ENCODE results near the gene MYO18B.

The MYO18B gene

GRCh38 chr22:25749420-25750169 is 7.6 kb downstream of the MYO18B start:
- DNase-seq (ENCODE audit: low read depth in 2 of 2), result peak in 1 of 2 experiments; percentile 20

GRCh38 chr22:25750569-25751173 is 8.7 kb downstream of the MYO18B start:
- DNase-seq (ENCODE audit: low read depth in 2 of 2), result no peak

- DNase-seq (ENCODE audit: low read depth in 2 of 2), result no peak
Measured at GRCh38 chr22:25751174-25751581, 9.2 kb downstream of the MYO18B start.

GRCh38 chr22:25752615-25753214 is 10.7 kb downstream of the MYO18B start:
- DNase-seq (ENCODE audit: low read depth in 2 of 2), result no peak

- no peak for DNase-seq (ENCODE audit: low read depth in 2 of 2)
Measured at GRCh38 chr22:25753252-25753651, 11.3 kb downstream of the MYO18B start.

- DNase-seq (ENCODE audit: low read depth in 2 of 2), result no peak
Measured at GRCh38 chr22:25754527-25755202, 12.7 kb downstream of the MYO18B start.

GRCh38 chr22:25757686-25758085 is 15.7 kb downstream of the MYO18B start:
- DNase-seq (ENCODE audit: low read depth in 2 of 2), result no peak

- DNase-seq (ENCODE audit: low read depth in 2 of 2), result no peak
Measured at GRCh38 chr22:25758316-25758715, 16.3 kb downstream of the MYO18B start.

GRCh38 chr22:25759825-25760231 is 17.8 kb downstream of the MYO18B start:
- DNase-seq (ENCODE audit: low read depth in 2 of 2), result no peak

GRCh38 chr22:25760294-25760693 is 18.3 kb downstream of the MYO18B start:
- no peak for DNase-seq (ENCODE audit: low read depth in 2 of 2)

- DNase-seq (ENCODE audit: low read depth in 2 of 2), result no peak
Measured at GRCh38 chr22:25760848-25761595, 19.0 kb downstream of the MYO18B start.

GRCh38 chr22:25762147-25762546 is 20.2 kb downstream of the MYO18B start:
- DNase-seq (ENCODE audit: low read depth in 2 of 2), result no peak

- no peak for DNase-seq (ENCODE audit: low read depth in 2 of 2)
Measured at GRCh38 chr22:25763239-25763777, 21.3 kb downstream of the MYO18B start.

GRCh38 chr22:25764270-25765015 is 22.5 kb downstream of the MYO18B start:
- DNase-seq (ENCODE audit: low read depth in 2 of 2), result no peak

- no peak for DNase-seq (ENCODE audit: low read depth in 2 of 2)
Measured at GRCh38 chr22:25765016-25765367, 23.0 kb downstream of the MYO18B start.

- DNase-seq (ENCODE audit: low read depth in 2 of 2), result no peak
Measured at GRCh38 chr22:25765801-25766200, 23.8 kb downstream of the MYO18B start.

GRCh38 chr22:25766418-25766817 is 24.4 kb downstream of the MYO18B start:
- DNase-seq (ENCODE audit: low read depth in 2 of 2), result no peak

GRCh38 chr22:25770333-25770732 is 28.3 kb downstream of the MYO18B start:
- no peak for DNase-seq (ENCODE audit: low read depth in 2 of 2)

GRCh38 chr22:25772288-25772687 is 30.3 kb downstream of the MYO18B start:
- no peak for DNase-seq (ENCODE audit: low read depth in 2 of 2)

- DNase-seq (ENCODE audit: low read depth in 2 of 2), result no peak
Measured at GRCh38 chr22:25774575-25775026, 32.6 kb downstream of the MYO18B start.

GRCh38 chr22:25775531-25775930 is 33.5 kb downstream of the MYO18B start:
- no peak for DNase-seq (ENCODE audit: low read depth in 2 of 2)
